ENCODE data around the gene DMD. TPM values are rescaled to one million over a fixed set of nuclear protein-coding genes. Genes with fewer than 3 reads are reported as not detected.

DMD gene
- total and polyA plus RNA-seq, 2 of the 13 experiments (the other 11 are each of a cell fraction or from before 2014, with no cell fraction given): 17.6 to 25.9 TPM

- TF ChIP-seq ZNF407 (CRISPR knock-in tag; IDR thresholded peaks at IDR 0.05; ENCODE audit: not compliant biosample characterization) (no peak), HNRNPK (IDR thresholded peaks at IDR 0.05; ENCODE audit: low read depth, low read length, poor library complexity, severe bottlenecking) (no peak), ZNF333 (CRISPR knock-in tag; IDR thresholded peaks at IDR 0.05; ENCODE audit: borderline replicate concordance) (no peak), TMF1 (CRISPR knock-in tag; IDR thresholded peaks at IDR 0.05; ENCODE audit: low read depth) (no peak), ZFX (CRISPR knock-in tag; IDR thresholded peaks at IDR 0.05; ENCODE audit: low read depth) (no peak), ZBTB25 (CRISPR knock-in tag; IDR thresholded peaks at IDR 0.05) (no peak)
Measured at GRCh38 chrX:31227250-31227649, 1984.1 kb downstream of the DMD start (continued).

Data from HepG2 (cell line).